MM.1S (cell line): ENCODE results near the gene CLSTN1.

Experiments
- CTCF ChIP-seq: fragments of 300-600 bp; sonication (generic); IDR thresholded peaks from 2 replicates; pipeline ENCODE4 v1.5.1; 2016; ENCODE audit warnings: antibody characterized with exemption, low read length, mixed read lengths
- EZH2 ChIP-seq: fragments of 300-600 bp; sonication (generic); optimal IDR thresholded peaks from 2 replicates; pipeline ENCODE3; 2017; ENCODE audit warnings: low read depth, mild to moderate bottlenecking, antibody characterized with exemption, low read length, mixed read lengths
- EZH2phosphoT487 ChIP-seq: fragments of 300-600 bp; sonication (generic); IDR thresholded peaks from 2 replicates; pipeline ENCODE4 v1.6.1; 2018; ENCODE audit warnings: antibody characterized with exemption, low read length

- TF ChIP-seq CTCF: no peak
- no peak for TF ChIP-seq EZH2phosphoT487
- no peak for TF ChIP-seq EZH2
Observed at GRCh38 chr1:9848022-9848421, 24.3 kb upstream of the CLSTN1 start.
